Mammary epithelial cell (primary cell): ENCODE results near the gene RPL5.

Source experiments
- EZH2 ChIP-seq: IDR thresholded peaks from 2 replicates; pipeline ENCODE4 v1.6.1; 2012; ENCODE audit warnings: low read length, inconsistent platforms, borderline replicate concordance
- TF ChIP-seq, protein P1 (sequence below), 2 donors: IDR thresholded peaks in 1 of 2; conservative IDR thresholded peaks in 1 of 2; 2 replicates each; pipeline ENCODE4 v1.5.1; 2011 to 2012; ENCODE audit warnings: inconsistent platforms in 2 of 2, low read length in 2 of 2, mild to moderate bottlenecking in 2 of 2, control low read depth in 1 of 2, low read depth in 1 of 2; ENCODE audit not compliant: insufficient read depth in 1 of 2; ENCODE audit errors: extremely low read depth in 1 of 2

DNA sequence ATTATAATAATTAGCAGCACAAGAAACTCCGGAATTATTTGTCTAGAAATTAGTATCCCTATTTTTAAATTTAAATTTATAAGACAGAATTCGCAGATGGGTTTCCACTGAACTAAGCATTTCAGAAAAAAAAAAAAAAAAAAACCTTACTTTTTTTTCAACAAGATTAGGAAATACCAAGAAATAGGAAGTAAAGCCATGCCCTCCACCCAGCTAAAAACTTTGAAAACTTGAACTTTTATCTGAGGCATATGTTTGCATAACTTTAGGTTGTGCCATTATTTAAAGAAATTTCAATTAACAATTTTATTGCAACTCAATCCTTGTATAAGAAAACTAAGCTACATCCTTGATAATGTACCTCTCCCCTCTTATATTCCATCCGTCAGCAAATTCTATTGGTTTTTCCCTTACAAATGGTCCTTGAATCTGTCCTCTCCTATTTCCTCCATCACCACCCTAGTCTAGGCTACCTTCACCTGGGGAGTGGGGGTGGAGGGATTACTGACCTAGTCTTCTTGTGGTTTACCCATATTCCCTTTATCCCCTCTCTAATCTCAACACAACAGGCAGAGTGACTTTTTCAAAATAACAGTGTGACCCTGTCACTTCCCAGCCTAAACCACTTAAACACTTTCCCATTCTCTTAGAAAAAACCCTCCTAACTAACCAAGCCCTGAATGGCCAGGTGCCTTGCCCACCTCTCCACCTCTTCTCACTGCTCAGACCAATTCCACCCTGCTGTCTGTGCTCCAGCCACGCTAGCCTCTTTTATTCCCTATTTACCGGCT lies 45.5 kb upstream of the RPL5 start:
- TF ChIP-seq, protein P1, sequence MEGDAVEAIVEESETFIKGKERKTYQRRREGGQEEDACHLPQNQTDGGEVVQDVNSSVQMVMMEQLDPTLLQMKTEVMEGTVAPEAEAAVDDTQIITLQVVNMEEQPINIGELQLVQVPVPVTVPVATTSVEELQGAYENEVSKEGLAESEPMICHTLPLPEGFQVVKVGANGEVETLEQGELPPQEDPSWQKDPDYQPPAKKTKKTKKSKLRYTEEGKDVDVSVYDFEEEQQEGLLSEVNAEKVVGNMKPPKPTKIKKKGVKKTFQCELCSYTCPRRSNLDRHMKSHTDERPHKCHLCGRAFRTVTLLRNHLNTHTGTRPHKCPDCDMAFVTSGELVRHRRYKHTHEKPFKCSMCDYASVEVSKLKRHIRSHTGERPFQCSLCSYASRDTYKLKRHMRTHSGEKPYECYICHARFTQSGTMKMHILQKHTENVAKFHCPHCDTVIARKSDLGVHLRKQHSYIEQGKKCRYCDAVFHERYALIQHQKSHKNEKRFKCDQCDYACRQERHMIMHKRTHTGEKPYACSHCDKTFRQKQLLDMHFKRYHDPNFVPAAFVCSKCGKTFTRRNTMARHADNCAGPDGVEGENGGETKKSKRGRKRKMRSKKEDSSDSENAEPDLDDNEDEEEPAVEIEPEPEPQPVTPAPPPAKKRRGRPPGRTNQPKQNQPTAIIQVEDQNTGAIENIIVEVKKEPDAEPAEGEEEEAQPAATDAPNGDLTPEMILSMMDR (conservative IDR thresholded peaks at IDR 0.05 in 1 of 2, IDR thresholded peaks at IDR 0.05 in 1 of 2; ENCODE audit: extremely low read depth in 1 of 2, insufficient read depth in 1 of 2, low read depth in 1 of 2, low read length in 2 of 2): no peak
- no peak for TF ChIP-seq EZH2
